HL-60/S4 treated with retinoic acid at 250 ng/mL for 4 days and 3 days (cell line): ENCODE results near the gene DDIT3.
"Not testable (repeated sequence)": the region's sequence is repeated elsewhere in the genome, so short reads cannot be mapped to it uniquely, and the experiment has no call there.

Experiments used
- in situ Hi-C: fragments of 300-500 bp; cut with MboI; formaldehyde crosslinking; loops from 2 replicates; pipeline ENCODE4 v1.7.0; 2022; ENCODE audit warnings: low sequenced_read_pairs

DDIT3 gene

GRCh38 chr12:57520053-57520818 lies at the start of gene DDIT3:
Gene DDIT3, minus strand, starts transcription at chr12:57520514. Its CDS starts 3,108 bp downstream, at chr12:57517406.
- in situ Hi-C loops, result no loop called here

GRCh38 chr12:57569858-57570257 lies 49.5 kb upstream of the DDIT3 start:
- in situ Hi-C loops, result no loop called here

GRCh38 chr12:57568838-57569237 lies 48.5 kb upstream of the DDIT3 start:
- in situ Hi-C loops, result no loop called here

GRCh38 chr12:57564178-57564740 lies 43.9 kb upstream of the DDIT3 start:
- in situ Hi-C loops, result no loop called here

DNA sequence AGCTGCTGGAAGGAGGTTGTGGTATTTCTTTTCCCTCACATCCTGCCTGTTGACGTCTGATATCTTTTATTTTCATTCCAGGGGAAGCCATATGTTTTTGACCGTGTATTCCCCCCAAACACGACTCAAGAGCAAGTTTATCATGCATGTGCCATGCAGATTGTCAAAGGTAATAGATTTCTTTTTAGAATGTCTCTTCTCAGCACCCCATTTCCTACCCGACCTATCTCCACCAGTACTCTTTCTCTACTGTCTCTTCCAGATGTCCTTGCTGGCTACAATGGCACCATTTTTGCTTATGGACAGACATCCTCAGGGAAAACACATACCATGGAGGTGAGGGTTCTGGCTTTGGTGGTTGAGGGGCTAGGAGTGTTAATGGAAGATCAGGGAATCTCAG lies 43.0 kb upstream of the DDIT3 start:
- in situ Hi-C loops, result no loop called here

DNA sequence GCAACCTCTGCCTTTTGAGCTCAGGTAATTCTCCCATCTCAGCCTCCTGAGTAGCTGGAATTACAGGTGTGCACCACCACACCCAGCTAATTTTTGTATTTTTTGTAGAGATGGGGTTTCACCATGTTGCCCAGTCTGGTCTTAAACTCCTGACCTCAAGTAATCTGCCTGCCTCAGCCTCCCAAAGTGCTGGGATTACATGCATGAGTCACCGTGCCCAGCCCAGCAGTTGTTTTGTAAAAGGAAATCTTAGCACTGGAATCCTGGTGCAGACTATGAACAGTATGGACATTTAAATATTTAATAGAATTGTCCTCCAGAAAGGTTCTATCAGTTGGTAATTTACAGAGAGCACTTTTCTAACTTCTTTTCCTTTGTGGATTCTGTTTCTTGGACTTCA lies 40.8 kb upstream of the DDIT3 start:
- in situ Hi-C loops, result not testable (repeated sequence)

DNA sequence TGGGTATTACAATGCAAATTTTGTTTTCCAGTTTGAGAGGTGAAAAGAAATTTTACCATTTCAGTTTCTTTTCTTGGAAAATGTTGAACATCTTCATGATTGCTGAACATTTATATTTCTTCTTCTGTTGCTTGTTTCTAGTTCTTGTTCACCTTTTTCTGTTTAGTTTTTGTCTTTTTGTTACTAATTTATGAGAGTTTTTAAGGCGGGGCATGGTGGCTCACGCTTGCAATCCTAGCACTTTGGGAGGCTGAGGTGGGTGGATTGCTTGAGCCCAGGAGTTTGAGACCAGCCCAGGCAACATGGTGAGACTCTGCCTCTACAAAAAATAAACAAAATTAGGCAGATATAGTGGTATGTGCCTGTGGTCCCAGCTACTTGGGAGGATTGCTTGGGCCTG lies 40.2 kb upstream of the DDIT3 start:
- in situ Hi-C loops, result no loop called here

- in situ Hi-C loops, result no loop called here
Observed at GRCh38 chr12:57558864-57559263, 38.5 kb upstream of the DDIT3 start.

DNA sequence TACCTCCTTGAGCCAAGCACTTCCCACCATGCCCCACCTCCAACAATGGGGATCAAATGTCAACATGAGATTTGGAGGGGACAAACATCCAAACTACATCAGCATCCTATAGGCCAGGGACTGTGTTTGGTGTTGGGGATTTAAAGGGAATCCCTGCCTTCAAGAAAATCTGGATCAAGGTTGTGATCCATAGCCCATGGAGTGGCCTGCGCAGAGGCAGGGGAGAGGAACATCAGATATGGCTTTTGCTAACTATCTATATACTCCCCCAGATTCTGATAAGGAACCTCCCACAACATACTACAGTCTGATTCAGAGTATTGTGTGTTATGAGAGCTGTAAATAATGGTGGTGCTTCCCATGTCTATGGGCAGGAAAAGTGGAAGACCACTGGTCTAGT lies 34.6 kb upstream of the DDIT3 start:
- in situ Hi-C loops, result no loop called here

DNA sequence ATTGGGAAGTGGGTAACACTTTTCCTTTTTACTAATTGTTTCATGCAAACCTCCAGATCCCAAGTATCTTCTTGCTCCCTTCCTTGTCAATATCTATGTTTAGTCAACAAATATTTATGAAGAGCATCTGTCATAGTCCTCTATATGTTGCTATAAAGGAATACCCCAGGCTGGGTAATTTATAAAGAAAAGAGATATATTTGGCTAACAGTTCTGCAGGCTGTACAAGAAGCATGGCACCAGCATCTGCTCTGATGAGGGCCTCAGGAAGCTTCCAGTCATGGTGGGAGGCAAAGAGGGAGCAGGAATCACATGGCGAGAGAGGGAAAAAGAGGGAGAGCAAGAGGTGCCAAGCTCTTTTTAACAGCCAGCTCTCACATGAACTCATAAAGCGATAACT lies 34.1 kb upstream of the DDIT3 start:
- in situ Hi-C loops, result no loop called here

DNA sequence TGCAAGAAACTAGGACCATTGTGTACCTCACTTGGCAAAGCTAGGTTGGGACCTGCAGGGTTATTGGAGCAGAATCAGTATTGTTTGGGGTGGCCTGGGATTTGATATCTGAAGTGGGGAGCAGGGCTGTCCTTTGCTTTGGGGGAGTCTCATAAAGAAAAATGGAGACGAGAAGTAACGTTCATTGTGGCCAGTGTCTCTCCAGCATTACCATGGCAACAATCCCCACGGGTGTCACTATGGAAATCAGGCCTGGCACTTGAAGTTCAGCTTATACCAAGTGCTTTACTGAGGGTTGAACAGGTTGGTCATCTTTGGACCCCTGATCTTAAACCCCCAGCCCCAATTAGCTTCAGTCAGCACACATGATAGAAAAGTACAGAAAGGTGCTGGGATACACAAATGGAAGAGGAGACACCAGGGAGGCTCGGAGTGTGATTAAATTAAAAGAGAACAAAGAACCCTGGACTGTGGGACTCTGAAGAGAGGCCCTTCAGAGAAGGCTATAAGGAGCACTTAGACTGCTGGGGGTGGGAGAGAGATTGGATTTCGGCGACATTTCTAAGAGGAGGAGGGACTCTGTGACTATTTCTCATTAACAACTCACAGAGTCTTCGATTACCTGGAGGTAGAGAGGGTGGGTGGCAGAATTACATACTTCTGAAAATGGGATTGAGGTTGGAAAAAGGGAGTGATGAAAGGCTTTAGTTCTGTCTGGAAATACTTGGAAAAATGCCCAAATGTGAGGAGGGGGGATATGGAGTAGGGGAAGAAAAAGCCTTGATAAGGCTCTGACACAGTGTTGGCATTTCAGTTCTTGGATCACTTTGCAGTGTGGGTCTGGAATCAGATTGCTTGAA lies 33.3 kb upstream of the DDIT3 start:
- in situ Hi-C loops, result no loop called here

GRCh38 chr12:57552835-57553313 lies 32.6 kb upstream of the DDIT3 start:
- in situ Hi-C loops, result no loop called here

DNA sequence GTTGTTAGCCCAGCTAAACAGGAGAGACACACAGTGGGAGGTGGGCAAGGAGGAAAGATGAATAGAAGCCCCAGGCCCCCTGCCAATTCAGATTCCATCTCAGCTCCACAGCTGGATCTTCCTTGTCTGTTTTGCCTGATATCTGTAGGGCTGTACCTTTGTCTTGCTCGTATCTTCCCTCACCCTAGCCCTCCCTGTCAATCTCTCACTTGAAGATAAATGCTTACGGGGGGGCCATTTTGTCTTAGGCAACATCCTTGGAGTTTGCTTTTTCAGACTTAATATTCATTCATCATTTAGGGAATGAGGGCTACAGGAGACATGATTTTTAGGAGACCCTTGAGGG lies 32.0 kb upstream of the DDIT3 start:
- in situ Hi-C loops, result no loop called here

- in situ Hi-C loops, result no loop called here
Observed at GRCh38 chr12:57551637-57552305, 31.5 kb upstream of the DDIT3 start.

- in situ Hi-C loops, result no loop called here
Observed at GRCh38 chr12:57550641-57551549, 30.6 kb upstream of the DDIT3 start.

DNA sequence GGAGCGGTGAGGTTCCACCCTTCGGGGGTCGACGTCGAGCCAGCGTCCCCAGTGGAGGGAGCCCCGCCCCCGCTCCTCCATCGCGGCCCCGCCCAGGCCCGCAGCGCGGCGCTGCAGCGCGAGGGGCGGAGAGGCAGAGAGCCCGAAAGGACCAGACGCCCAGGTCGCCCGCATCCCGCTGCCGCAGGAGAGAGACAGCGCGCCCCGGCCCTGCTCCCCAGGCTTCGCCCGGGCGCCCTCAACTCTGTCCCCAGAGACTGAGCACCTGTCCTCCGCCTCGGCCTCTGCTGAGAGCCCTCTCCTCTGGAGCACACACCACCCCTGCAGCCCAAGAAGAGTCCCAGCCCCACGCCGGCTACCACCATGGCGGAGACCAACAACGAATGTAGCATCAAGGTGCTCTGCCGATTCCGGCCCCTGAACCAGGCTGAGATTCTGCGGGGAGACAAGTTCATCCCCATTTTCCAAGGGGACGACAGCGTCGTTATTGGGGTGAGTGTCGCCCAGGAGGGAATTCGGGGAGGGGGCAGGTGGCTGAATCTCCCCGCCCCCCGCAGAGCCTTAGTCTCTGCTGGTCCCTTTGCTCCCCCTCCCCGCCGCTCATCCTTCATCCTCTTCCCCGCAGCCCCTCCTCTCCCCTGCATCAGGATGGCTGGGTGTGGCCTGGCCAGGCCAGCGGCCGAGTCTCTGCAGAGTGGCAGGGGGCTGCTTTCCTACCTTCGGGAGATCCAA lies 29.8 kb upstream of the DDIT3 start, which contains the start of gene KIF5A:
Gene KIF5A (plus strand): TSS at position 136 of the 732 bp plus-strand sequence. CDS start 228 bp downstream, at position 364.
- in situ Hi-C loops, result no loop called here

DNA sequence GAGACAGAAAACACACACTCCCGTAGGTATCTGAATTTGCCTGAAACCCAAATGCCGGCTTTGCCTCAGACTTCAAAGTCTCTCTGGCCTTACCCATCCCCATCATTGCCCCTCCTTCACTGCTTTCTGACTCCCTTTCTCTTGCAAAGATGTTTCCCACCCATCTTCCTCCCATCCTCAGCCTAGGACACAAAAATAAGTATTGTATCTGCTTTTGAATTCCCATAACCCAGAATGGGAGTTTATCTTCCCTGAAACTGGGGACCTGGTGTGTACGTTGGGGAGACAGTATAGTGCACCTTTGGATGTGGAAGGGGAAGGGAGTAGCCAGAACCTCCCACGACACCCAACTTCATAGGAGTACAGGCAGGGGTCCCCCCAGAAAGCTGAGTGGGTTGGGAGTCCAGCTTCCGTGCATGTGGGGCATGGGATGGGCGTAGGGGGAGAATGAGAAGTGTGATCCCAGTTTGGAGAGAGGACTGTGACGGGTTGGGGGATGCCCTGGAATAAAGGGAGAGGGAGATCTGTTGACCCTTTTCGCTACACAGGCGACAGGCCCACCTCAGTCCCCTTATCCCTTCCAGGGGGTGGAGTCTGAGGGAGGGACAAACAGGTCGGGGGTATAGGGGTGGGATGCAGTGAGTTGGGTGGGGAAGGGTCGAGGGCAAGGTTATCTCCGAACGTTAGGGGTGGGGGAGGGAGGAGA lies 29.0 kb upstream of the DDIT3 start:
- in situ Hi-C loops, result no loop called here

DNA sequence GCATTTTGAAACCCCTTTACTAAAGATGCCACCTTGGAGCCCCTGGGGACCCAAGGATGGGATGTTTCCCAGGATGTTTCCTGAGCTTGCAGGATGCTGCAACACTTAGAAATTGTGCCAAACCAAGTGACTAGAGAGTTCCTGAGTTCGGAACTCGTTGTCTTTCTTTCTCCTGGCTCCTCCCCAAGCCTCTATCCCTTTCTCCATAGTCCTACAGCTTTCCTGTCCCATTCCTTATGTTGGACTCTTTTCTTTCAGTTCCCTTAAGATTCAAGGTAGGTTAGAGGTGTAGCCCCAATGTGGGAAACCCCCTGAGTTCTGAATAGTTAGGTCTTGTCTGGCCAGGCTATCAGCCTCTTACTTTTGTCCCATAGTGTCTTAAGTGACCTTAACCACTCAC lies 28.2 kb upstream of the DDIT3 start:
- in situ Hi-C loops, result no loop called here

DNA sequence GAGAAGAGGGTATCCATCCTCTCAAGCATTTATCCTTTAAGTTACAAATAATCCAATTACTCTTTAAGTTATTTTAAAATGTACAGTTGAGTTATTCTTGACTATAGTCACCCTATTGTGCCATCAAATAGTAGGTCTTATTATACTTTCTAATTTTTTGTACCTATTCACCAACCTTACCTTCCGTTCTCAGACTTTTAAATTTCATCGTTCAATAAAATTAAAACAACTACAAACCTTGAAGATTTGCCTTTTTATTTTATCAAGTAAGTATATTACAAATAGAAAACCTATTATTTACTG lies 27.6 kb upstream of the DDIT3 start:
- in situ Hi-C loops, result no loop called here
